GM19395 (cell line): ENCODE data around the gene GRAMD2A.

ENCODE experiments used
- ATAC-seq: cut with Tn5 transposase; IDR thresholded peaks from one replicate; pipeline ENCODE4 v1.9.1; 2021; ENCODE audit warnings: mild to moderate bottlenecking, moderate library complexity; ENCODE audit not compliant: unreplicated experiment

GRAMD2A gene

DNA sequence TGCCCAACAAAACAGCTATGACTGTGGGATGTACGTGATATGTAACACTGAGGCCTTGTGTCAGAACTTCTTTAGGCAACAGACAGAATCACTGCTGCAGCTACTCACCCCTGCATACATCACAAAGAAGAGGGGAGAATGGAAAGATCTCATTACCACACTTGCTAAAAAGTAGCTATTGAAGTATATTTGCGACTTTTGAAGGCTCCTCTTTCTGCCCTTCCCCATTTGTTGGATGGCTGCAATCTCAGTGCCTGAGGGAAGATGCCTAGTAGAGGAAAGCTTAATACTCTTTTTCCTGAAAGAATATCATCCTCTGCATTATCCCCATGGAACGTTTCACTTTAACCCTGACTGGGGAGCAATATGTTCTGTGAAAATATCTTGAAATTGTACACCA is 57.5 kb downstream of the GRAMD2A start:
- ATAC-seq: no peak

GRCh38 chr15:72139667-72140066 is 57.9 kb downstream of the GRAMD2A start:
- no peak for ATAC-seq

GRCh38 chr15:72136170-72137051 is 61.2 kb downstream of the GRAMD2A start:
- ATAC-seq: no peak

GRCh38 chr15:72135719-72136118 is 61.9 kb downstream of the GRAMD2A start:
- no peak for ATAC-seq

DNA sequence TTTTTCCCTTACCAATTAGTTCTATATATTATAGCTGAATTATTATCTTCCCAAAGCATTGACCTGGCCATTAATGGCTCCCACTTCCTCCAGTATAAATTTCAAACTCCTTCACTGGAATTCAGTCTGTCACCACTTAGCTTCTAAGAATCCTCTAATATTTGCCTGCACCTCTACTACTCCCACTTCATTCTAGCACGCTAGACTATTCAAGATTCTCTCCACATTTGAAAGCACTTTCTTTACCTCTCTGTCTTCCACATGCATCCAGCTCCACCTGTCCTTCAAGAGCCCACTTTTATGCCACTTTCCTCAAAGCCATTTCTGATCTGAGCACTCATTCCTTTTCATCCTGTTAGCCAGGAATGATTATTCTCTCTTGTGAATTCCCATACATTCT is 64.4 kb downstream of the GRAMD2A start:
- no peak for ATAC-seq

GRCh38 chr15:72131922-72132321 is 65.7 kb downstream of the GRAMD2A start:
- no peak for ATAC-seq

- no peak for ATAC-seq
These were observed 67.3 kb downstream of the GRAMD2A start for GRCh38 chr15:72130272-72130671.

DNA sequence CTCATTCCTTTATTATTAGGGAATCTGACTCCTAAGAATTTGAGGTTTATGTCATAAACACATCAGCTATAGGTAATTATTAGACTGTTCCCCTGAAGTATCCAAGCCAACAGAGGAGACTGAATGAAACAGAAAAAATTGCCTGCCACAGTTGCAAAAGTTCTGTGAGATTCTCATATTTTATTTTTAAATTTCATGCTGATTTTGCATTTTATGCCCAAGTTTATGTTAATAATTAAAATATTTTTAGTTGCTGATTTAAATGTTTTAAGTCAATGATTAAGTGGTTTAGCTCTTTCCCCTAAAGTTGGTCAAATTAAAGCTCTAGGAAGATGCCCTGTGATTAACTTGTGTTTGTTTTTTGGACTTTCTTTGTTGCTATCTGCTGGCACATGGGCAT is 69.2 kb downstream of the GRAMD2A start:
- no peak for ATAC-seq

DNA sequence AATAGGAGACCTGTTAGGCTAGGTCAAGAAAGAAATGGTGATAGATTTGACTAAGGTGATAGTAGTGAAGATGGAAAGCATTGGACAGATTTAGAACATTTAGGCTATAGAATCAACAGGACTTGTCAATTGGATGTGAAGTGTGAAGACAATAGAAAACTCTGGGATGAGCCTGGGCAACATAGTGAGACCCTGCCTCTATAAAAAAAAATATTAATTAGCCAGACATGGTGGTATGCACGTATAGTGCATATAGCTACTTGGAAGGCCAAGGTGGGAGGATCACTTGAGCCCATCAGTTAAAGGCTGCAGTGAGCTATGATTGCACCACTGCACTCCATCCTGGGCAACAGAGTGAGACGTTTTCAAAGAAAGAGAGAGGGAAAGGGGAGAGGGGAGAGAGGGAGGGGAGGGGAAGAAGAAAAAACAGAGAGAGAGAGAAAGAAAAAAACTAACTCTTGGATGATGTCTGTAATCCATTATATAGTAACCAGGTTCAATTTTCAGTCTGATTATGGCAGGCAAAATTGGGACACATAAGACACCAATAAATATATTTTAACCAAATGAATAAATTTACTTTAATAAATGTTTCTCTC is 69.8 kb downstream of the GRAMD2A start:
- ATAC-seq: no peak

GRCh38 chr15:72124218-72124617 is 73.4 kb downstream of the GRAMD2A start:
- ATAC-seq: no peak

DNA sequence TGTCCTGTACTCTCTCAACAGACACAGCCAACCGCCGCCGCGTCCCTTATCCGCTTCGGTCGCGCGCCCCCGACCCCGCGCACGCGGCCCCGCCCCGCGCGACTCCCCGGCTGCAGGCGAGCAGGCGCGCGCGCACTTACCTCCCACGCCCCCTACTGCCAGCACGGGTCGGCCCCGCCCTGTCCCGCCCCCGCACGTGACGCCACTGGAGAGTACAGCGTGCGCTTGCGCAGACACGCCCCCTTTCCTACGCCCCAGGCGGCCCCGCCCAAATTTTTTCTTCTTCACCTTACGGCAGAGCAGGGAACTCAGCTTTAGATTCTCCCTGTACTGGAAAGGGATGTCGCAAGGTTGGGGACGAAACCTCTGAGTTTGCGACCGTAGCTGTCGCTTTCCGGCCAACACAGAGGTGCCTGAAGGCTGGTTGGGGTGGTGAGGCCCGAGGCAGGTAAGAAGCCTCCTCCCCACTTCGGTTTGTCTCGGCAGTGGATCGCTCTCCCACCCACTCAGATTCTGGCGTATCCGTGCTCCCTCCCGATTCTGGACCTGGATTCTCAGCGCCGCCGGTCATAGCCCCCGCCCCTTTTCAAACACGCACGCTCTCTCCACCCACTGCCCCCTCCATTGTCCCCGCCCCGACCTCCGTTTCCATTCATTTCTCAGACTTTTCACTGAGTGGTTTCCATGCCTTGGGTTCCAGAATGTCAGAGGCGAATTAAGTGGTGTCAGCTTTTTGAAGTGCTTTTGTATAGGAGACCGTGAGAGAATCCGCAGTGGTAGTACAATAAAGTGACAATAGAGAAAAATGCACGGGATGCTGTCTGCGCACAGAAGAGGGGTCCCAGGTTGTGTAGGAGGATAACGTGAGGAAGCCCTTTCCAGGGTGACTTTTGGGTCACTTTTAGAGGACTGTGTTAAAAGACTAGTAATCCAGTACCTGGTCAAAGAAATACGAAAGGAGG is 79.3 kb downstream of the GRAMD2A start, which contains the start of the genes MYO9A and SENP8:
Gene MYO9A, minus strand, starts transcription at position 134 of the 962 bp plus-strand sequence. CDS start 71,587 bp downstream, outside the sequence.
Gene SENP8, plus strand, starts transcription at position 387 of the 962 bp plus-strand sequence. CDS start 21,221 bp downstream, outside the sequence.
- peak; percentile 61 for ATAC-seq

DNA sequence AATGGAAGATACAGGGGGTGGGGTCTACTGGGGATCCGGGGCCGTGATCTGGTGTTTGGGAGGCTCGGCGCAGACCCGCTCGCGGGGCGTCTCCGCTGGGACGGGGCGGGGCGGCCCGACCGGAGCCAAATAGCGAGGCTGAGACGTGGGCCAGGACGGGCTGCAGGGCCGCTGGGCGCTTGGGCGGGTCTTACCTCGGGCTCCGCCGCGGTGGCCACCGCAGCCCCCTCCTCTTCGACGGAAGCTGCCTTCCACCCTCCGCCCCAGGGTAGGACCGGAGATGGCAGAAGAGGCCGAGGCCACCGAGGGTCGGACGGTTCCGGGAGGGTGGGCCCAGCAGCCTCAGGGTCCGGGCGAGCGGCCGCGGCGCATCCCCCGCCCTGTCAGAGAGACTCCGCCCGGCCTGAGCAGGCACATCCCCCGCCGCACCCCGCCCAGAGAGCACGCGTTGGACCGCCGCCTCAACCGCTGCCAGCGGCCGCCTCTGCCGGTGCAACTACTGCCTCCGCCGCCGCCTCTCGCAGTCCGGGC is 80.0 kb downstream of the GRAMD2A start:
- peak; percentile 74 for ATAC-seq

DNA sequence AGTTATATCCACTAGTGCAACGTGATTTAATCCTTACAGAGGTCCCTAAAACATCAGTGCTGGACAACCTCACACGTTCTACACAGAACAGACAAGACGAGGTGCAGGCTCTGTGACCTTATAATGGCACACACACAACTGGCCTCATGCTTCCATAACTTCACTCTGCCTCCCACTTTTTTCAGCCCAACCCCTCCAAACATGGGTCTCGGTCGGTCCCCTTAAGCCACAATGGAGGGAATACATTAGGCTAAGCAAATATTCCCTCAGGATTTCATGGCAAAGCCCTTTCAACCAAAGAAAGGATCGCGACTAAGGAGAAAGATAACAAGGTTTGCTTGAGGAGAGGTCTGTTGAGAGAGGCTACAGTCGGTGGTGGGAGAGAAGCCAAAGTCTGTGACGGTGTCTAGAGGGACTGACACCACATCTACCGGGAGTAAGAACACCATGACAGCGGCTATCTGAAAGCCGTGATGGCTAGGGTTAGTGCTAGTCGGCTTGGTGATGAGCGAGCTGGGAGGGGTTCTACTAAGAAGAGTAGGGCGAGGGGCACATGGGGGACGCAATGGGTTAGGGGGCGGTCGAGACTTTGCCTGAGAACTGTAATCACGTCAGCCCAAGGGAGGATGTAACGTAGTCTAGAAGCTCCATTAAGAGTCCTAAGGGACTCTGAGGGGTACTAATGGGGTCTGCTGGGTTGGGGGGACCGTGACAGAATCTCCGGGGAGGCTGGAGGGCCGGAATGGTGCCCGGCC is 80.7 kb downstream of the GRAMD2A start:
- ATAC-seq: no peak

GRCh38 chr15:72113347-72114031 is 84.1 kb downstream of the GRAMD2A start:
- no peak for ATAC-seq

- no peak for ATAC-seq
These were observed 84.8 kb downstream of the GRAMD2A start for GRCh38 chr15:72112805-72113204.

- ATAC-seq: no peak
These were observed 85.5 kb downstream of the GRAMD2A start for GRCh38 chr15:72112116-72112515.

DNA sequence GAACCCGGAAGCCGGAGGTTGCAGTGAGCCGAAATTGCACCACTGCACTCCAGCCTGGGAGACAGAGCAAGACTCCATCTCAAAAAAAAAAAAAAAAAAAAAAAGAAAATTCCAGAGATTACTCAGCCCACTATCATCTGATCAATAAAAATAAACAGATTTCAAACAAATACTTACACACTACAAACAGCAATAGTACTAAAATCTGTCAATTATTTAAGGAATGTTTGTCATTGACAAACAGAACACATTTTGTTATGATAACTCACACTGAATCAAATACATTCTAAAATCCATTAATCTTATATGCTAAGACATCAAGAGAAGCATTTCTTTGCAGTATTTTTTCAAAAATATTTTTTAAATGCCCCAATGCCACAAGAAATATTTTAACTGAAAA is 87.2 kb downstream of the GRAMD2A start:
- no peak for ATAC-seq
